ENCODE measurements around the gene FAM186B. TPM values are rescaled to one million over a fixed set of nuclear protein-coding genes. Genes with fewer than 3 reads are reported as not detected.

The FAM186B gene
- total RNA-seq, 4 donors from 2014 or later: 0.42 to 0.98 (median 0.44) TPM; not detected in 1

GRCh38 chr12:49582201-49582600 lies 23.2 kb downstream of the FAM186B start:
- Histone ChIP-seq H3K27ac (no peak overlapping the region), H3K4me3 (no peak overlapping the region), H3K9me3 (no peaks in the 10 kb centered on the region), H3K4me1 (peaks cover 0 to 59% (median 12%) of the 10 kb centered on the region in 4 donors), H3K36me3 (peaks cover 0 to 30% (median 0%) of the 10 kb centered on the region in 3 donors), H3K27me3 (no peaks in the 10 kb centered on the region)
- no peak for TF ChIP-seq EP300 (IDR thresholded peaks at IDR 0.05)
- no peak for TF ChIP-seq CTCF (IDR thresholded peaks at IDR 0.05)
- TF ChIP-seq POLR2A (IDR thresholded peaks at IDR 0.05): no peak
- WGBS, 2 donors: 63 to 88% methylated on average over 1 of the region's 1 CpG
- no peak for DNase-seq (ENCODE audit: low spot score in 2 of 2)

- DNase-seq (ENCODE audit: low spot score in 2 of 2): peak; percentile 52 to 78
- no peaks in the 10 kb centered on the region for H3K9me3 ChIP-seq
- WGBS, 2 donors: 28 to 35% methylated on average over 6 to 8 of the region's 8 CpGs
- peak overlapping the region in 1 of 4 donors; percentile 5 for H3K27ac ChIP-seq
- TF ChIP-seq CTCF (IDR thresholded peaks at IDR 0.05): peak; percentile 69 to 78 (median 73)
- TF ChIP-seq EP300 (IDR thresholded peaks at IDR 0.05): no peak
- no peaks in the 10 kb centered on the region for H3K27me3 ChIP-seq
- H3K4me3 ChIP-seq: no peak overlapping the region
- peaks cover 0 to 33% (median 0%) of the 10 kb centered on the region in 3 donors for H3K36me3 ChIP-seq
- peaks cover 0 to 52% (median 10%) of the 10 kb centered on the region in 4 donors for H3K4me1 ChIP-seq
Observed at GRCh38 chr12:49580572-49581535, 24.6 kb downstream of the FAM186B start.

- no peak for DNase-seq (ENCODE audit: low spot score in 2 of 2)
- WGBS, 2 donors: 84 to 85% methylated on average over 13 of the region's 13 CpGs
- TF ChIP-seq POLR2A (IDR thresholded peaks at IDR 0.05): no peak
- no peak for TF ChIP-seq EP300 (IDR thresholded peaks at IDR 0.05)
- no peak for TF ChIP-seq CTCF (IDR thresholded peaks at IDR 0.05)
- Histone ChIP-seq H3K27me3 (no peaks in the 10 kb centered on the region), H3K9me3 (no peaks in the 10 kb centered on the region), H3K4me3 (no peak overlapping the region), H3K27ac (no peak overlapping the region), H3K36me3 (peaks cover 0 to 45% (median 0%) of the 10 kb centered on the region in 3 donors), H3K4me1 (peaks cover 0 to 36% (median 8%) of the 10 kb centered on the region in 4 donors)
Observed at GRCh38 chr12:49578471-49579112, 26.8 kb downstream of the FAM186B start.

- DNase-seq (ENCODE audit: low spot score in 2 of 2): no peak
- H3K4me3 ChIP-seq: no peak overlapping the region
- H3K36me3 ChIP-seq: peaks cover 0 to 45% (median 0%) of the 10 kb centered on the region in 3 donors
- no peaks in the 10 kb centered on the region for H3K9me3 ChIP-seq
- no peaks in the 10 kb centered on the region for H3K27me3 ChIP-seq
- peaks cover 0 to 27% (median 7%) of the 10 kb centered on the region in 4 donors for H3K4me1 ChIP-seq
- TF ChIP-seq EP300 (IDR thresholded peaks at IDR 0.05) (no peak), CTCF (IDR thresholded peaks at IDR 0.05) (no peak), POLR2A (IDR thresholded peaks at IDR 0.05) (no peak)
- H3K27ac ChIP-seq: no peak overlapping the region
- WGBS, 2 donors: 69 to 80% methylated on average over 9 of the region's 9 CpGs
Observed at GRCh38 chr12:49577589-49578315, 27.7 kb downstream of the FAM186B start.
